ENCODE measurements around the gene ELAPOR2.

GRCh38 chr7:87013840-87014190, 45.6 kb downstream of the ELAPOR2 start:
- TF ChIP-seq EZH2phosphoT487 (IDR thresholded peaks at IDR 0.05; ENCODE audit: low read length) (no peak), CTCF (IDR thresholded peaks at IDR 0.05; ENCODE audit: low read length) (no peak), EZH2 (optimal IDR thresholded peaks at IDR 0.05; ENCODE audit: low read depth, low read length) (no peak)
